Kidney (tissue), 14 donors: Measurements from ENCODE around the gene ST6GAL1. TPM values are rescaled to one million over a fixed set of nuclear protein-coding genes. Genes with fewer than 3 reads are reported as not detected.

Source experiments
- DNase-seq, 5 donors: peaks; one replicate each; pipeline ENCODE4 v3.0.0-alpha.2; 2013 to 2020
- FAIRE-seq: peaks from 2 replicates; lab custom pipeline; 2012; peaks lifted over from hg19 to GRCh38; lab: Jason Lieb, UNC
- H3K27ac ChIP-seq, 2 donors: one replicate each; pipeline ENCODE4 v1.7.0; 2013; ENCODE audit warnings: low read depth in 2 of 2, low read length in 2 of 2, inconsistent platforms in 1 of 2
- H3K27me3 ChIP-seq: one replicate; pipeline ENCODE4 v1.7.1; 2013; ENCODE audit warnings: low read length, inconsistent platforms; ENCODE audit not compliant: control insufficient read depth, insufficient read depth
- H3K36me3 ChIP-seq, 3 donors: one replicate each; pipeline versions ENCODE4 v1.7.0 to v1.7.1; 2013; ENCODE audit warnings: low read length in 3 of 3, control low read depth in 1 of 3, inconsistent platforms in 1 of 3; ENCODE audit not compliant: insufficient read depth in 3 of 3, control insufficient read depth in 2 of 3
- H3K4me1 ChIP-seq, 3 donors: one replicate each; pipeline versions ENCODE4 v1.7.0 to v1.7.1; 2013; ENCODE audit warnings: low read length in 3 of 3, inconsistent platforms in 1 of 3, low read depth in 1 of 3; ENCODE audit not compliant: control insufficient read depth in 2 of 3, insufficient read depth in 2 of 3
- H3K4me3 ChIP-seq, 3 donors: one replicate each; pipeline versions ENCODE4 v1.7.0 to v1.8.1; 2013; ENCODE audit warnings: low read length in 3 of 3, control low read depth in 1 of 3, inconsistent platforms in 1 of 3
- H3K9ac ChIP-seq, 3 donors: one replicate each; pipeline versions ENCODE4 v1.7.0 to v1.7.1; 2013; ENCODE audit warnings: low read length in 3 of 3, control low read depth in 1 of 3, inconsistent platforms in 1 of 3
- H3K9me3 ChIP-seq, 3 donors: one replicate each; pipeline versions ENCODE4 v1.7.0 to v1.7.1; 2013; ENCODE audit warnings: low read length in 3 of 3, control low read depth in 1 of 3, inconsistent platforms in 1 of 3; ENCODE audit not compliant: control insufficient read depth in 2 of 3, insufficient read depth in 1 of 3
- CTCF ChIP-seq: IDR thresholded peaks from 3 replicates; pipeline ENCODE4 v1.5.1; 2012; ENCODE audit warnings: mild to moderate bottlenecking, moderate library complexity, borderline replicate concordance; ENCODE audit not compliant: insufficient read depth; ENCODE audit errors: extremely low read depth
- intact Hi-C: fragments of 100-400 bp; cut with DNase I; formaldehyde crosslinking; loops from one replicate; pipeline ENCODE4 v1.11.1; 2022
- polyA plus RNA-seq: library from polyadenylated mRNA; stranded (reverse); fragments of 350-450 nt; fragmentation: Illumina TruSeq; extraction: RNeasy Lipid Tissue Mini Kit (QIAGEN cat#74804); gene quantifications from one replicate; pipeline ENCODE4 v1.2.3, GENCODE V29; 2014; ENCODE audit warnings: low read depth, low replicate concordance; ENCODE audit not compliant: insufficient read depth
- total RNA-seq: library from RNA; stranded (reverse); fragmentation: NEBNext Ultra II Directional; extraction: Animal tissue kit (Norgen Biotek cat#: 25700); gene quantifications from one replicate; pipeline ENCODE4 v1.2.1, GENCODE V29; 2021
- donor health status: control.
- donor health status: control.
- donor health status: control.
- donor health status: control.
- donor health status: control.
- donor health status: DM: yes; HTN: yes; CAD: no.
- donor health status: Normal renal cell carcinoma (clear cell type).

ST6GAL1 gene
- total and polyA plus RNA-seq, 2 donors from 2014 or later = 62.6 to 236 TPM

GRCh38 chr3:187082758-187083375, 152.5 kb downstream of the ST6GAL1 start:
- intact Hi-C loops = no loop called here
- Histone ChIP-seq H3K9me3 (peaks cover 0 to 8% (median 0%) of the 10 kb centered on the region in 3 donors), H3K9ac (no peak overlapping the region), H3K4me1 (peaks cover 0 to 4% (median 0%) of the 10 kb centered on the region in 3 donors), H3K36me3 (no peaks in the 10 kb centered on the region), H3K27ac (no peak overlapping the region), H3K27me3 (no peaks in the 10 kb centered on the region), H3K4me3 (no peak overlapping the region)
- FAIRE-seq = no peak
- DNase-seq = no peak
- no peak for TF ChIP-seq CTCF

GRCh38 chr3:187084126-187084525, 153.8 kb downstream of the ST6GAL1 start:
- peaks cover 0 to 4% (median 0%) of the 10 kb centered on the region in 3 donors for H3K4me1 ChIP-seq
- H3K9me3 ChIP-seq = peaks cover 0 to 18% (median 0%) of the 10 kb centered on the region in 3 donors
- no peaks in the 10 kb centered on the region for H3K36me3 ChIP-seq
- TF ChIP-seq CTCF = no peak
- no peak for FAIRE-seq
- DNase-seq = no peak
- intact Hi-C loops = no loop called here
- H3K9ac ChIP-seq = no peak overlapping the region
- no peaks in the 10 kb centered on the region for H3K27me3 ChIP-seq
- no peak overlapping the region for H3K27ac ChIP-seq
- H3K4me3 ChIP-seq = no peak overlapping the region

GRCh38 chr3:187084580-187084979, 154.3 kb downstream of the ST6GAL1 start:
- Histone ChIP-seq H3K27me3 (no peaks in the 10 kb centered on the region), H3K9ac (no peak overlapping the region), H3K27ac (no peak overlapping the region), H3K9me3 (peaks cover 0 to 21% (median 0%) of the 10 kb centered on the region in 3 donors), H3K36me3 (no peaks in the 10 kb centered on the region), H3K4me1 (peaks cover 0 to 4% (median 0%) of the 10 kb centered on the region in 3 donors), H3K4me3 (no peak overlapping the region)
- no peak for TF ChIP-seq CTCF
- FAIRE-seq = no peak
- no peak for DNase-seq
- intact Hi-C loops = no loop called here
